Tibial artery (tissue), 4 donors: ENCODE data around the gene DLG4.
A peak's percentile ranks its signal among the peaks of the same experiment; 100 is the strongest.

Experiments used
- DNase-seq, 2 donors: peaks; one replicate each; pipeline ENCODE4 v3.0.0-alpha.2; 2019
- H3K27ac ChIP-seq, 2 donors: fragments of 200-600 bp; sonication (generic) in 1 of 2; 1 replicate in 1 of 2; 2 replicates in 1 of 2; pipeline ENCODE4 v1.5.1; 2018 to 2019; ENCODE audit warnings: mild to moderate bottlenecking in 1 of 2
- H3K27me3 ChIP-seq, 2 donors: fragments of 200-600 bp; sonication (generic) in 1 of 2; one replicate each; pipeline versions ENCODE4 v1.5.1 to v1.6.0; 2016 to 2019
- H3K36me3 ChIP-seq, 3 donors: fragments of 200-600 bp; sonication (generic) in 2 of 3; one replicate each; pipeline ENCODE4 v1.5.1; 2016 to 2019; ENCODE audit warnings: mild to moderate bottlenecking in 2 of 3
- H3K4me1 ChIP-seq, 4 donors: fragments of 200-600 bp; sonication (generic) in 2 of 4; 1 replicate in 3 of 4; 2 replicates in 1 of 4; pipeline ENCODE4 v1.5.1; 2016 to 2019
- H3K4me3 ChIP-seq, 2 donors: fragments of 200-600 bp; sonication (generic) in 1 of 2; 1 replicate in 1 of 2; 2 replicates in 1 of 2; pipeline ENCODE4 v1.5.1; 2018 to 2019; ENCODE audit warnings: mild to moderate bottlenecking in 2 of 2
- H3K9me3 ChIP-seq, 3 donors: fragments of 200-600 bp; sonication (generic) in 1 of 3; one replicate each; pipeline ENCODE4 v1.5.1; 2016 to 2019
- intact Hi-C: fragments of 100-400 bp; cut with DNase I; formaldehyde crosslinking; loops from one replicate; pipeline ENCODE4 v1.15.0; 2023; ENCODE audit warnings: low total_unique reads
- TF ChIP-seq, protein P1 (sequence below), 2 experiments: fragments of 200-600 bp in 1 of 2; fragments of 450-650 bp in 1 of 2; IDR thresholded peaks; one replicate each; pipeline ENCODE4 v1.5.1; 2017 to 2019; ENCODE audit warnings: antibody characterized with exemption in 2 of 2, mild to moderate bottlenecking in 1 of 2, moderate library complexity in 1 of 2

DLG4 gene

DNA sequence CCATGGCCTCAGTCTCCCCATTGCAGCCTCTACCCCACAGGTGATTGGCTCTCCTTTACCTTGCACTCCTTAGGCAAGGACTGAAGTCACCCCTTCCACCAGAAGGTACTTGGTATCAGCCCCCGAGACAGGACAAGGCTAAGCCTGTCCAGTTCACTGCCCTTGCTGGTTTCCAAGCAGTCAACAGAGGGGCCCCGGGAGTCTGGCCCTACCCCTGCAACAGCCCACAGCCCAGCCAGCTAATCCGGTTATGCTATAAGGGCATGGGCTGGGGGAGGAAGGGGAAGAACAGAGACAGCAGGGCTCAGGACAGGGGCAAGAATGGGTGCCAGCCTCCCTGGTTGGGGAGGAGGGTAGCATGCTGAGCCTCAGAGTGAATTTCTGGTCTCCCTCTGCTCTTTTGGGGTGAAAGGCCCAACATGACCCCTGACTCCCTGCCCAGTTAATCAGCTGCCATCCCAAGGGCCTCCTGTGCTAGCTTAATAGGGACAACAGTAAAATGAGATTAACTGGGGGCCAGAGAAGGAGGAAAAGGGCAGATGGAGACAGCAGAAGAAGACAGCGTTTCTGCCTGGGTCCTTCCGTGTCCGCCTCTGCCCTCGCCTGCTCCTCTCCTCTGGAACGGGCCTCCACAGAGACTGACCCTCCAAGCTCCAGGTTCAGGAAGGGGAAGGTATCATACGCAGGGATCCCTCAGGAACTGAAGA is 10.7 kb downstream of the DLG4 start:
- H3K4me1 ChIP-seq: peaks cover 0 to 22% (median 11%) of the 10 kb centered on the region in 4 donors

DNA sequence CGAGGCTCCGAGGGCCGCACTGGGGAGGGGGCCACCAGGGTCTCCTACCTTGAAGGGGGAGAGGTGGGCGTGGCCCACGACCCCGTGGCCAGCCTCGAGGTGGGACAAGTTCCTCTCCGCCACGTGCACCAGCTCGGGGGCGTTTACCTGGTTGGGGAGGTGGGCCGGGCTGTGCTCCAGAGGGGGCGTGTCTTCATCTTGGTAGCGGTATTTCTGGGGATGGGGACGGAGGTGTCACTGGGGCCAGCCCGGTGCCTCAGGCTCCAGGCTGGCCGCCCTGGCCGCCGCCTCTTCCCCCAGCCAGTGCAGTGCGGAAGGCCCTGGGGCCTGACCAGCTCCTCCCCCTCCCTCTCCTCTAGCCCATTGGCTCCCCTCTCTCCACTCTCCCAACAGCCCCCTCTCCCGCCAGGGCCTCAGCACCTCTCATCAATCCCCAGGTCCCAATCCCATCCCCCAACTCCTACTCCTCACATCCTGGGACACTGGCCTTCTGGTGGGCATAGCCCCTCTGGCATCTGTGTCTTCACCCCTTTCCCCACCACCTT is 11.5 kb downstream of the DLG4 start:
- Histone ChIP-seq H3K36me3 (peaks cover 0 to 7% (median 7%) of the 10 kb centered on the region in 3 donors), H3K27ac (no peak overlapping the region), H3K4me3 (no peak overlapping the region), H3K9me3 (no peaks in the 10 kb centered on the region), H3K4me1 (peaks cover 0 to 18% (median 8%) of the 10 kb centered on the region in 4 donors), H3K27me3 (peaks cover 0 to 43% of the 10 kb centered on the region in 2 donors)
- TF ChIP-seq, protein P1, sequence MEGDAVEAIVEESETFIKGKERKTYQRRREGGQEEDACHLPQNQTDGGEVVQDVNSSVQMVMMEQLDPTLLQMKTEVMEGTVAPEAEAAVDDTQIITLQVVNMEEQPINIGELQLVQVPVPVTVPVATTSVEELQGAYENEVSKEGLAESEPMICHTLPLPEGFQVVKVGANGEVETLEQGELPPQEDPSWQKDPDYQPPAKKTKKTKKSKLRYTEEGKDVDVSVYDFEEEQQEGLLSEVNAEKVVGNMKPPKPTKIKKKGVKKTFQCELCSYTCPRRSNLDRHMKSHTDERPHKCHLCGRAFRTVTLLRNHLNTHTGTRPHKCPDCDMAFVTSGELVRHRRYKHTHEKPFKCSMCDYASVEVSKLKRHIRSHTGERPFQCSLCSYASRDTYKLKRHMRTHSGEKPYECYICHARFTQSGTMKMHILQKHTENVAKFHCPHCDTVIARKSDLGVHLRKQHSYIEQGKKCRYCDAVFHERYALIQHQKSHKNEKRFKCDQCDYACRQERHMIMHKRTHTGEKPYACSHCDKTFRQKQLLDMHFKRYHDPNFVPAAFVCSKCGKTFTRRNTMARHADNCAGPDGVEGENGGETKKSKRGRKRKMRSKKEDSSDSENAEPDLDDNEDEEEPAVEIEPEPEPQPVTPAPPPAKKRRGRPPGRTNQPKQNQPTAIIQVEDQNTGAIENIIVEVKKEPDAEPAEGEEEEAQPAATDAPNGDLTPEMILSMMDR (IDR thresholded peaks at IDR 0.05): no peak
- intact Hi-C loops: no loop called here
- DNase-seq: no peak

More for the DNA sequence above, 10.7 kb downstream of the DLG4 start:
- TF ChIP-seq, protein P1 (IDR thresholded peaks at IDR 0.05): no peak
- Histone ChIP-seq H3K9me3 (no peaks in the 10 kb centered on the region), H3K36me3 (no peaks in the 10 kb centered on the region), H3K27me3 (peaks cover 0 to 43% of the 10 kb centered on the region in 2 donors), H3K27ac (no peak overlapping the region), H3K4me3 (no peak overlapping the region)
- intact Hi-C loops: no loop called here
- DNase-seq: no peak

DNA sequence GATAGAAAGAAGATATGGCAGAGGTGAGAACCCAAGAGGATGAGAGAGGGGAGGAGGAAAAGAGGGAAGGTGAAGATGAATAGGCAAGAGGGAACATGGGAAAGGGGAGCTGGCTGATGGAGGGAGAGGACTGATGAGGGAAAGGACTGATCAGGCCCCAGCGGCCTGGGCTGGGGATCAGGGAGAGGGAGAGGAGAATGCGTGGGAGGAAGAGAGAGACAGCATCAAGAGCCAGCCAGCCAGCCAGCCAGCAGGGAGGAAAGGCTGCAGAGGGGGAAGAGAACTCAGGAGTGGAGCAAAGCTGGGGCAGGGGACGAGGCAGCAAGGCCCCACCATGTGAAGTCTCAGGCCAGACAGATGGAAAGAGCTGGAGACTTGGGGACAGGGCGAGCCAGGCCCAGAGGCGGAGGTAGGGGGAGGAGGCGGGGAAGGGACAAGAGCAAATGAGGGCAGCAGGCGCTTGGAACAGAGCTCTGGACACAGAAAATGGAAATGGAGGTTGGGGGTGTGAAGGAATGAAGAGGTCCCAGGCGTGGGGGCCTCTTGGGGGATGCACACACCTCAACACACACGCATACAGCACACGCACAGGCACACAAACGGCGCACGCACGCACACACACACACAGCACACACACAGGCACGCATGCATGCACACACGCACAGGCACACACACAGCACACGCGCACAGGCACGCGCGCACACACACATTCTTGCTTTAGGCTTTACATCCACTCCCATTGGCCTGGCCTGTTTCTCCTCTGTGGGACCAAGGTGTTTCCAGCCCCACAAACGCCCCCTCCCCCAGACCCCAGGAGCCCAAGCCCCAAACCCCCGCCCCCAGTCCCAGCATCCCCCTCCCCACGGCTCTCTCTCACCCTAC is 12.3 kb downstream of the DLG4 start:
- Histone ChIP-seq H3K9me3 (no peaks in the 10 kb centered on the region), H3K27ac (no peak overlapping the region), H3K4me3 (no peak overlapping the region), H3K27me3 (peaks cover 0 to 42% of the 10 kb centered on the region in 2 donors), H3K36me3 (peaks cover 0 to 15% (median 12%) of the 10 kb centered on the region in 3 donors), H3K4me1 (peaks cover 0 to 18% (median 8%) of the 10 kb centered on the region in 4 donors)
- intact Hi-C loops: no loop called here
- no peak for DNase-seq
- TF ChIP-seq, protein P1 (IDR thresholded peaks at IDR 0.05): no peak

DNA sequence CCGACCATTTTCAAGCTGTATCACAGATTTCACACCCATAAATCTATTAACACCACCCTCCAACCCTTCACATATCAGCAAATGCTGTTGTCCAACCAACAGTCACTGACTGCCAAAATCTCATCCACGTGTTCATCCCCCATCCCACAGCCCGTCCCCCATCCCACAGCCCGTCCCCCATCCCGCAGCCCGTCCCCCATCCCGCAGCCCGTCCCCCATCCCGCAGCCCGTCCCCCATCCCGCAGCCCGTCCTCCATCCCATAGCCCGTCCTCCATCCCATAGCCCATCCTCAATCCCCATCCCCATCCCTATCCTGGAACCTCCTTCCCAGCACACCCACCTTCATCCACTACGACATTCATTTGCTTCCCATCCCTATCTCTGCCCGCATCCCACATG is 14.1 kb downstream of the DLG4 start:
- DNase-seq: no peak
- Histone ChIP-seq H3K9me3 (no peaks in the 10 kb centered on the region), H3K27ac (peak overlapping the region; percentile 56 to 58), H3K4me1 (peaks cover 0 to 18% (median 8%) of the 10 kb centered on the region in 4 donors), H3K36me3 (peaks cover 0 to 24% (median 22%) of the 10 kb centered on the region in 3 donors), H3K27me3 (peaks cover 0 to 24% of the 10 kb centered on the region in 2 donors), H3K4me3 (peak overlapping the region; percentile 53 to 54)
- TF ChIP-seq, protein P1 (IDR thresholded peaks at IDR 0.05): no peak
- intact Hi-C loops: no loop called here

DNA sequence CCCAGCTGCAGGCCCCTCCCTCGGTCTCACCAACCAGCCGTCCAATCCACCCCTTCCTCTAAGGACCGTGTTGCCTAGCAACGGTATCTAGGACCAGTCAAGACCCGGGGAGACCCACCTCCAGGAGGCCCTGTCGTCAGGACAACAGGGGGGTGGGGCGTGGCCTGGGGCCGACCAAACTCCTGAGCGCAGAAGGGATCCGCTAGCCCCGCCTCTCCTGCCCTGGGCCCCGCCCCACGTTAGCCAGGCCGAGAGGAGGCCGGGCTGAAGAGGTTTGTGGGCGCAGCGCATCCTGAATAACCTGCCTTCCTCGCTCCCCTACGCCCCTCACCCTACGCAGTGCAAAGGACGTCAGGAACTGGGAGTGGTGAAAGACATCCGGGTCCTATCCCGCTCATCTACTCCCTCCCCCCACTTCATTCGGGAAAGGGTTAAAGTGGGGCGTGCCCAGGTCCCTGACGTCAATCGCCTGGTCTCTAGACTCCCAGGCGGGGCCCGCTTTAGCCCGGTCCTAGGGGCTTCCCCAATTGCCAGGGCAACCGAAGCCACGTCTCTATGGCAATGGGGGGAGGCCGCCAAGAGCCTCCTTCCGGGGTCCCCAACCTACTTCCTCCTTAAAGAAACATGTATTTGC is 14.7 kb downstream of the DLG4 start:
- Histone ChIP-seq H3K27me3 (peaks cover 0 to 22% of the 10 kb centered on the region in 2 donors), H3K9me3 (no peaks in the 10 kb centered on the region), H3K27ac (peak overlapping the region; percentile 56 to 58), H3K4me3 (peak overlapping the region; percentile 53 to 54), H3K36me3 (peaks cover 0 to 24% (median 22%) of the 10 kb centered on the region in 3 donors), H3K4me1 (peaks cover 0 to 18% (median 8%) of the 10 kb centered on the region in 4 donors)
- intact Hi-C loops: no loop called here
- DNase-seq: peak; percentile 83 to 89
- TF ChIP-seq, protein P1 (IDR thresholded peaks at IDR 0.05): no peak
